Esophagus squamous epithelium (tissue), 5 donors: ENCODE results near the gene MCM3. TPM values are rescaled to one million over a fixed set of nuclear protein-coding genes. Genes with fewer than 3 reads are reported as not detected.

Experiments
- DNase-seq: peaks from one replicate; lab custom pipeline; 2025; lab: John Stamatoyannopoulos, UW
- H3K27ac ChIP-seq, 4 donors: fragments of 200-600 bp; sonication (generic); one replicate each; pipeline ENCODE4 v1.5.1; 2016 to 2019; ENCODE audit warnings: mild to moderate bottlenecking in 1 of 4
- H3K27me3 ChIP-seq, 4 donors: fragments of 200-600 bp; sonication (generic); 1 replicate in 3 of 4; 2 replicates in 1 of 4; pipeline versions ENCODE4 v1.5.1 to v1.6.0; 2017 to 2021; ENCODE audit warnings: antibody characterized with exemption in 1 of 4
- H3K36me3 ChIP-seq, 3 donors: fragments of 200-600 bp; sonication (generic); one replicate each; pipeline ENCODE4 v1.5.1; 2016 to 2019
- H3K4me1 ChIP-seq, 3 donors: fragments of 200-600 bp; sonication (generic); one replicate each; pipeline ENCODE4 v1.5.1; 2017 to 2019
- H3K4me3 ChIP-seq, 4 donors: fragments of 200-600 bp; sonication (generic); 1 replicate in 3 of 4; 2 replicates in 1 of 4; pipeline ENCODE4 v1.5.1; 2016 to 2019; ENCODE audit warnings: mild to moderate bottlenecking in 2 of 4, moderate library complexity in 1 of 4
- H3K9me3 ChIP-seq, 3 donors: fragments of 200-600 bp; sonication (generic); one replicate each; pipeline ENCODE4 v1.5.1; 2016 to 2019
- CTCF ChIP-seq, 6 experiments: fragments of 450-650 bp in 4 of 6; fragments of 200-600 bp in 2 of 6; sonication (generic) in 2 of 6; IDR thresholded peaks; one replicate each; pipeline ENCODE4 v1.5.1; 2016 to 2019; ENCODE audit warnings: antibody characterized with exemption in 6 of 6, mild to moderate bottlenecking in 4 of 6, moderate library complexity in 4 of 6
- POLR2A ChIP-seq, 4 donors: fragments of 450-650 bp; IDR thresholded peaks; one replicate each; pipeline ENCODE4 v1.6.1; 2017; ENCODE audit warnings: antibody characterized with exemption in 4 of 4, mild to moderate bottlenecking in 4 of 4, moderate library complexity in 3 of 4
- WGBS, 2 donors: methylation state at CpG; one replicate each; pipeline ENCODE4 v1.1.5; 2018; 5-methylcytosine and 5-hydroxymethylcytosine counted together
- intact Hi-C: fragments of 100-400 bp; cut with DNase I; formaldehyde crosslinking; loops from one replicate; pipeline ENCODE4 v1.15.0; 2022
- total RNA-seq, 4 donors: library from RNA; depleted of rRNA; stranded (reverse); fragments of >200 nt; gene quantifications; one replicate each; pipeline ENCODE4 v1.1.0, GENCODE V29; 2016
- donor health status: DM: yes; HTN: yes; CAD: no.

The MCM3 gene
- total RNA-seq, 4 donors from 2014 or later, result 37.5 to 70.3 (median 47.7) TPM

DNA sequence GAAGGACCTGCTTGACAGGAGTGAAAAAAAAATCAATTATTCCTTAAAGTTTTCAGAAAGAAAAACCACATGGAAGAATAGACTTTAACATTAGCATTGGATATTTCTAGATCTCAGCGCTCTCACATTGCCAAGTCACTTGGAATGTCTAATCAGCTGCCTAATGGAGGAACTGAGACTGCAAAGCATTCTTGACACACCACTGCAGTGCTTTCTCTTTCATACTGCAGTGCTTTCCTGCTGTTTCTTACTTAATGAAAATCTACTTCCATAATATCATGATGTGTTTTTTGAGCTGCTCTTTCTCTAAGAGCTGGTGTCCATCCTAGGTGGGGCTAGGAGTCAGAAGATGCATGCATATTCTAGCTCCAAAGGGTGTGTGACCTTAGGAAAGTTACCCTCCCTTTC, 20.4 kb upstream of the MCM3 start:
- Histone ChIP-seq H3K9me3 (no peaks in the 10 kb centered on the region), H3K4me1 (peaks cover 0 to 45% (median 17%) of the 10 kb centered on the region in 3 donors), H3K4me3 (no peak overlapping the region), H3K27ac (peak overlapping the region in 3 of 4 donors; percentile 34 to 62 (median 42)), H3K27me3 (no peaks in the 10 kb centered on the region), H3K36me3 (no peaks in the 10 kb centered on the region)
- TF ChIP-seq POLR2A (IDR thresholded peaks at IDR 0.05), result no peak
- no peak for TF ChIP-seq CTCF (IDR thresholded peaks at IDR 0.05)
- 40 to 42% methylated on average over 1 of the region's 1 CpG for WGBS, 2 donors
- intact Hi-C loops, result no loop called here
- DNase-seq, result no peak

DNA sequence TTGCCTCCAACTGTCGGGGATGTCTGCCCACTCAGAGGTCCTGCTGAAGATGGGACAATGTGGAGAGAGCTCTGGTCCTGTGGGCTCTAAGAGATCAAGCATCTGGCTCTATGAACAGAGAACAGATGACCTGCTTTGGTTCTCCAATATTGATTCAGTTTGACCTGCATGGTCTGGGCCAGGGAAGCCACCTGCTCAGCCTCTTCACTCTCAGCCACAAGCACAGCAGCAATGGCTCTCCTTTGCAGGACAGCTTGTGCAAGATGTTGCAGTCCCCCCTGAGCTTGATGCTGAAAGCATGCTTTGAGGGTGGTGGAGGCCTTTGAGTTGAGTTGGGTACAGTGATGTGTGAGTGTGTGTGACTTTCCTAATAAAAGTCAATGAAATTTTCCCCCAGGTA, 18.6 kb upstream of the MCM3 start:
- H3K27ac ChIP-seq, result no peak overlapping the region
- WGBS, 2 donors, result 83 to 100% methylated on average over 1 of the region's 1 CpG

GRCh38 chr6:52301326-52301725, 16.8 kb upstream of the MCM3 start:
- H3K36me3 ChIP-seq, result no peaks in the 10 kb centered on the region
- TF ChIP-seq POLR2A (IDR thresholded peaks at IDR 0.05) (no peak), CTCF (IDR thresholded peaks at IDR 0.05) (no peak)
- intact Hi-C loops, result no loop called here
- no peak for DNase-seq
- no peaks in the 10 kb centered on the region for H3K9me3 ChIP-seq
- H3K27me3 ChIP-seq, result no peaks in the 10 kb centered on the region
- peaks cover 0 to 29% (median 17%) of the 10 kb centered on the region in 3 donors for H3K4me1 ChIP-seq
- 76 to 100% methylated on average over 1 of the region's 1 CpG for WGBS, 2 donors
- no peak overlapping the region for H3K27ac ChIP-seq
- H3K4me3 ChIP-seq, result no peak overlapping the region

More for the DNA sequence above, 18.6 kb upstream of the MCM3 start:
- TF ChIP-seq CTCF (IDR thresholded peaks at IDR 0.05) (no peak), POLR2A (IDR thresholded peaks at IDR 0.05) (no peak)
- H3K4me1 ChIP-seq, result peaks cover 0 to 47% (median 17%) of the 10 kb centered on the region in 3 donors
- H3K4me3 ChIP-seq, result no peak overlapping the region
- intact Hi-C loops, result no loop called here
- no peaks in the 10 kb centered on the region for H3K36me3 ChIP-seq
- H3K27me3 ChIP-seq, result no peaks in the 10 kb centered on the region
- DNase-seq, result no peak
- H3K9me3 ChIP-seq, result no peaks in the 10 kb centered on the region

- TF ChIP-seq POLR2A (IDR thresholded peaks at IDR 0.05), result no peak
- TF ChIP-seq CTCF (IDR thresholded peaks at IDR 0.05), result no peak
- no peaks in the 10 kb centered on the region for H3K36me3 ChIP-seq
- no peak overlapping the region for H3K4me3 ChIP-seq
- H3K27ac ChIP-seq, result no peak overlapping the region
- intact Hi-C loops, result no loop called here
- WGBS, 2 donors, result 67 to 93% methylated on average over 2 of the region's 2 CpGs
- H3K4me1 ChIP-seq, result peaks cover 0 to 22% (median 11%) of the 10 kb centered on the region in 3 donors
- H3K9me3 ChIP-seq, result no peaks in the 10 kb centered on the region
- H3K27me3 ChIP-seq, result no peaks in the 10 kb centered on the region
- no peak for DNase-seq
These were observed 16.0 kb upstream of the MCM3 start for GRCh38 chr6:52300489-52300931.

- intact Hi-C loops, result no loop called here
- H3K4me3 ChIP-seq, result no peak overlapping the region
- 87 to 88% methylated on average over 3 of the region's 3 CpGs for whole genome bisulfite sequencing, 2 donors
- TF ChIP-seq CTCF (IDR thresholded peaks at IDR 0.05) (no peak), POLR2A (IDR thresholded peaks at IDR 0.05) (no peak)
- H3K27ac ChIP-seq, result peak overlapping the region in 2 of 4 donors; percentile 39 to 65
- H3K4me1 ChIP-seq, result peaks cover 0 to 13% (median 2%) of the 10 kb centered on the region in 3 donors
- no peaks in the 10 kb centered on the region for H3K36me3 ChIP-seq
- H3K27me3 ChIP-seq, result no peaks in the 10 kb centered on the region
- DNase-seq, result no peak
- no peaks in the 10 kb centered on the region for H3K9me3 ChIP-seq
These were observed 15.1 kb upstream of the MCM3 start for GRCh38 chr6:52299653-52300052.
